Measurements from ENCODE around the gene IGDCC3.

GRCh38 chr15:65361708-65362459, 15.9 kb downstream of the IGDCC3 start:
- TF ChIP-seq CTCF (IDR thresholded peaks at IDR 0.05; ENCODE audit: insufficient read depth, low read length) (no peak), REST (IDR thresholded peaks at IDR 0.05; ENCODE audit: insufficient replicate concordance, low read depth) (no peak), POLR2AphosphoS5 (IDR thresholded peaks at IDR 0.05; ENCODE audit: low read depth) (no peak)
